Aortic smooth muscle cell (primary cell): ENCODE measurements around the gene RIOK1. TPM values are rescaled to one million over a fixed set of nuclear protein-coding genes. Genes with fewer than 3 reads are reported as not detected.

Experiments used
- total RNA-seq: library from RNA; depleted of rRNA; stranded (reverse); fragments of >200 nt; gene quantifications from 2 replicates; pipeline ENCODE4 v1.2.3, GENCODE V29; 2014

Gene RIOK1
- total RNA-seq = 17.0 and 24.3 TPM in 2 replicates

DNA sequence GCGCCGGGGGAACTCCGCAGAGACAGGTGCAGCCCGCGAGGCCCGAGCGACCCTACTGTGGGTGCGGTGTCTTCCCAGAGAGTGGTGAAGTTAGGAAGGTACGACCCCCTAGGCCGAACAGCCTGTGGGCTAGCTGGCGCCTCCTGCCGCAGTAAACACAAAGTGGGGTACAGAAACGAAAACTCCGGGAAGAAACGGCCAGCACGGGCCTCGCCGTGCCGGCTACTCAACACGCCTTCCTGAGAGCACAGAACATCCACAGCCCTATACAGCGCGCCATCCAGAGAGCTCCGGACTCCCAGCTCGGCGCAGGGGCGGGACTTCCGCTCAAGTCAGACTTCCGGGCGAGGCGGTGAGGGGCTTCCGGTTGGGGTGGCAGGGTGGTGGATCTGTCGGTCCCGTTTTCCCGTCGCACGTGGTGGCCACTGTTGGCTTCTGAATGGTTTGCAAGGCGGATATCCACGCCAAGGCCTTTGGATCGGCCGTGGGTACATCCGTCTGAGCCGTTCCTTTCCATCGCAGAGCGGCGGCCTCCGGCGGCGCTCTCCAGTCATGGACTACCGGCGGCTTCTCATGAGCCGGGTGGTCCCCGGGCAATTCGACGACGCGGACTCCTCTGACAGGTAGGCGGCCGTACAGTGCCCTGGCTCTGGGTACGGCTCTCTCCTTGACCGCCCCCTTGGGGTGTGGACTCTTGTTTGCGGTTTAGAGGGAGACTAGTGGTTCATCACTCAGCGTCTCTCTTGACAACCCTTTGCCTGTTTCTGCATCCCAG lies at the start of gene RIOK1, which contains the start of gene CAGE1:
TSS of gene RIOK1 (plus strand) at position 358 of the 775 bp plus-strand sequence. CDS start at position 553, 195 bp downstream.
TSS of gene CAGE1 (minus strand) at position 292 of the 775 bp plus-strand sequence. CDS start 2,569 bp downstream, outside the sequence.

Other genes starting within 250 kb of the RIOK1 start
- gene SSR1, start 76.6 kb upstream of the RIOK1 start, total RNA-seq = 70.8 and 109 TPM in 2 replicates
- 0.06 and 0.13 TPM in 2 replicates for gene CAGE1, start 66 bp upstream of the RIOK1 start, total RNA-seq
- gene DSP, start 151.9 kb downstream of the RIOK1 start, total RNA-seq = 0.25 and 0.53 TPM in 2 replicates
- 10.3 and 12.6 TPM in 2 replicates for gene SNRNP48, start 200.4 kb downstream of the RIOK1 start, total RNA-seq